Ammon's horn (tissue), 1 donor: ENCODE measurements around the gene LRRC41.
A peak's percentile ranks its signal among the peaks of the same experiment; 100 is the strongest.
"Not testable (repeated sequence)": the region's sequence is repeated elsewhere in the genome, so short reads cannot be mapped to it uniquely, and the experiment has no call there.

Experiments
- DNase-seq: peaks from one replicate; pipeline ENCODE4 v3.0.0-alpha.2; 2016; ENCODE audit warnings: low spot score

Gene LRRC41

GRCh38 chr1:46322191-46322590 is 18.8 kb upstream of the LRRC41 start:
- not testable (repeated sequence) for DNase-seq

- not testable (repeated sequence) for DNase-seq
Observed at GRCh38 chr1:46319960-46320914, 16.8 kb upstream of the LRRC41 start.

DNA sequence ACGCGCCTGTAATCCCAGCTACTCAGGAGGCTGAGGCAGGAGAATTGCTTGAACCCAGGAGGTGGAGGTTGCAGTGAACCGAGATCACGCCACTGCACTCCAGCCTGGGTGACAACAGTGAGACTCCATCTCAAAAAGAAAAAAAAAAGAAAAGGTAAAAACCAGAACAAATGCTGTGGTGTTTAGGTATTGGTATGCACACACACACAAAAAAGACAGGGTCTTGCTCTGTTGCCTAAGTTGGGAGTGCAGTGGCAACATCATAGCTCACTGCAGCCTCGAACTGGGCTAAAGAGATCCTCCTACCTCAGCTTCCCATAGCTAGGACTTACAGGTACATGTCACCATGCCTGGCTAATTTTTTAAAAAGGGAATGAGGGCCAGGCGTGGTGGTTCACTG is 15.9 kb upstream of the LRRC41 start:
- not testable (repeated sequence) for DNase-seq

GRCh38 chr1:46317323-46317722 is 13.9 kb upstream of the LRRC41 start:
- DNase-seq = no peak

- no peak for DNase-seq
Observed at GRCh38 chr1:46315669-46316403, 12.4 kb upstream of the LRRC41 start.

DNA sequence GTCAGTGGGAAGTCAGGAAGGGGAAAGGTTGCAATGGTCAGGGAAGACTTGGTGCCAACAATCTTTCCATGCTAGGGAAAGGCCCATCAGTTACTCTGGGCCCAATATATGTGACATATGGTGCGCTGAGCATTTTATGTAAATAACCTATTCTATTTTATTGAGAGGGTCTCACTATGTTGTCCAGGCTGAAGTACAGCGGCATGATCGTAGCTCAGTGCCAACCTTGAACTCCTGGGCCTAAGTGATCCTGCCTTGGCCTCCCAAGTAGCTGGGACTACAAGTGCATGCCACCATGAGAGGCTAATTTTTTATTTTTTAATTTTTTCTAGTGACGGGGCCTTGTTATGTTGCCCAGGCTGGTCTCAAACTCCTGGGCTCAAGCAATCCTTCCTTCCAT is 6.9 kb upstream of the LRRC41 start:
- no peak for DNase-seq

GRCh38 chr1:46309401-46310159 is 6.2 kb upstream of the LRRC41 start:
- DNase-seq = no peak

GRCh38 chr1:46306159-46306530 is 2.7 kb upstream of the LRRC41 start:
- no peak for DNase-seq

DNA sequence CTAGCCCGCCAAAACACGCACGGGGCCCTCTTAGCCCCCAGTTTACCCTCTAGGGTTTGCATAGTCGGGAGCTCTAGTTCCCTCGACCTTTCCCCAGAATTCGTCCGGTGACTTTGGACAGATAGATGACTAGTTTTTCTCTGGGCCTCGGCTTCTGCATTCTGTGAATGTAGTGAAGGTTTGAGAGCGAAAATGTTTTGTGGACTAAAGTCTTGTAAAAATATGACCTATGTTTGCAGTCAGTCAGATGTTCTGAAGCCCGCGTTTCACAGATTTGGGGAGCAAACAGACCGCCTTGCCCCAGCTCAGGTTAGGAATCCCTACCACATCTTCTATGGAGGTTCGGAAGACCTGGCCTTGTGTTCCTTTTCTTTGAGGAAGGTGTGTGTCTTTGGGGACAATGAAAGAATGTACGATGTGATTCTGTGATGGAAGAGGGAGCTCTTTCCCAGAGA is 483 bp upstream of the LRRC41 start:
- no peak for DNase-seq

GRCh38 chr1:46302641-46303037 is 777 bp downstream of the LRRC41 start:
- peak; percentile 27 for DNase-seq

DNA sequence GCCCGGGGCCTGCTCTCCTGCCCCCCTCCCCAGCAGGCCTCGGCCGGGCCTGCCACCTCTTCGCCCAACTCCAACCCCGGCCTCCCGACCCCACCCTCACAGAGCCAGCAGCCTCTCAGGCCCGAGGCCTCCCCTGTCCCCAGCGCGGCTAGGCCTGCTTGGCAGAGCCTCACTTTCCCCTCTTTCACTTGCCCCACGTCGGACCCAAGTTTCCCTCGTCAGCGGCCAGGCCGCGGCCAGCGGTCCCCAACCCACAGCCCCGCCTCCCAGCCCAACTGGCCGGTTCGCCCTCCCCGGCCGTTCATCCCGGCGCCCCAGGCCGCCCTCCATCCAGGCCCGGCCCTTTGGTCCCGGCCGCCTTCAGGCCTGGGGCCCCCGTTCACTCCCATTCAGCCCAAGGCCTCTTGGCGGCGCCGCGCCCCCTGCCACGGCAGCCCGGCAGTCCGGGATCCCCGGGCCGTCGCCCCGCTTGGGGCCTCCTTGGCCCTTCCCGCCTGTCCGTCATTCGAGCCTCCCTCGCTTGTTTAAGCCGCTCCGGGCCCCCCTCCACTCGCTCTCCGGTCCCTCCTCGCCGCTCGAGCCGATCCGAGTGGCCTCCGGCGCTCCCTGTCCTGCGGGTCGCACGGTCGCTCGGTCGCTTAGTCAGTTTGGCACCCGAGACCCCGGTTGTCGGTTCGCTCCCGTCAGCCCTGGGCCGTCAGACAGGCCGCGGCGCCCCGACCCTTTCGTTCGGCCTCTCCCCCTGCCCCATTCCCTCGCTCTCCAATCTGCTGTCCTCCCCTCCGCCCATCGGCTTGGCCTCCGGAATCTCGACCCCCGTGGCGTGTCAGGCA is 1.4 kb downstream of the LRRC41 start:
- peak; percentile 35 for DNase-seq

DNA sequence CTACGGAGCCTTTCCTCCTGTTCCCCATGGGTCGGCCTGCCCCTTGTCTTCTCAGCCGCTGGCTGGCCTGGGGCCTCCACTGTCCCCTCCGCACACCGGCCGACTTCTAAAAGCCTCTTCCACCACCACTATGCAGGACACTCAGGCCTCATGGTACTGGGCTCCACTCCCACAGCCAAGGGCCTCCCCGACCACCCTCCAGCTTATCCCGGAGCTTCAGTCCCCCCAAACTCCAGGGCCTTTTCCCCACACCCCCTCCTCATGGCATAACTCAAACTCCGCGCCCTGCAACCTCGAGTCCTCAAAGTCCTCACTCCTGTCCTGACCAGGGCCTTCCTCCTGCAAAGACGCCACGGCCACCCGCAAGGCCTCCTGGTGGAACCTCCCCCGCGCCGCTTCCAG is 2.0 kb downstream of the LRRC41 start:
- peak; percentile 27 for DNase-seq

DNA sequence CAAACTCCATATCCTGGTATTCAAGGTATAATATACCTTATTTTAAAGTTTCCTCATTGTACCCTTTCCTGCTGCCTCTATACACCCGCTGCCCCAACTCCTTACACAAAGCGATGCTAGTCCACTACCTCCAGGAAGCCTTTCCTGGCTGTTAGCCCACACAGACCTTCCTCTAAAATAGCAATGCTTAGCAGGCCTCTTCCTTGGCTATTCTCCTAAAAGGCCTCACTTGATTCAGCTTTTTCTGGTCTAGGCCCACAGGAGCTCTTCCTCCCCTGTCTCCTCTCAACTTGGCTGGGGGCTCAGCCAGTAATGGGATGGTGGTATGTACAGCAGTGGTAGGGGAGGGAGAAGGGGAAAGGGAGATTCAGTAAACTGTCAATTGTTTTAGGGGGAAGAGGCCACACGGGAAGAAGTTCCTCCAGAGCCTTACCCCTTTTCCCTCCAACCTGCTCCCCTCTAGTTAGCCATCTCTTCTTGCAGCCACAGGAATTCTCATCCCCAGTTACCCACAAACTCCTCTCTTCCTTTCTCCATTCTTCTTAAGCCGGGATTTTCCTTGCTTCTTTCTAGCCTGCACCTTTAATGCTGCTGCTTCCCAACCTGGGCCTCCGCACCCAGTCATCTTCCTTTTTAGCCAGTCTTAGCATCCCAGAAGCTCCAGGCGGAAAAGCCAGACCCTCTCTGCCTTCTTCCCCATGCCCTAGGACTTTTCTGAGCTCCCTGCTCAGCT is 2.6 kb downstream of the LRRC41 start:
- no peak for DNase-seq

- no peak for DNase-seq
Observed at GRCh38 chr1:46298387-46298786, 5.0 kb downstream of the LRRC41 start.

DNA sequence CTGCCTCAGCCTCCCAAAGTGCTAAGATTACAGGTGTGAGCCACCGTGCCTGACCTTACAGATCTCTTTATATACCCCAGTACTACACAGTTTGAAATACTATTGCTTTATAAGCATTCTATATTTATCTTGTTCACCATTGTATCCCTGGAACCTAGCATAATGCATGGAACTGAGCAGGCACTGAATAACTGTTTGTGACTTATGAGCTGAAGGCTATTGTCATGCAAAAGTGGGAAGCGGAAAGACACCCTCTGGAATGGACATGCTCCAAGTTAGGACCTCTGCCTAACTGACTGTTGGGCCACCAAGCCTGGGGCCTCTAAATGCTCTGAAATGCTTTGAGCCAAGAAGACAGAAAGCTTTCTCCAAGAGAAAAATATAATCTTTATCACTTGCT is 8.1 kb downstream of the LRRC41 start:
- no peak for DNase-seq

DNA sequence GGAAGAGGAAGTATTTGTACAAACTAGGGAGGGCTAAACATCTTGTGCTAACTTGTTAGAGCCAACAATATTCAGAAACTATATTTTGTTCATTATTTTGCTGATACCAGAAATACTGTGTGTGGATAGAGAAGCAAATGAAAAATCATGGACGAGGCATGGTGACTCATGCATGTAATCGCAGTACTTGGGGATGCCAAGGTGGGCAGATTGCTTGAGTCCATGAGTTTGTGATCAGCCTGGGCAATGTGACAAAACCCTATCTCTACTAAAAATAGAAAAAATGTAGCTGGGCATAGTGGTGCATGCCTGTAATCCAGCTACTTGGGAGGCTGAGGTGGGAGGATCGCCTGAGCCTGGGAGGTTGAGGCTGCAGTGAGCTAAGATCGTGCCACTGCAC is 13.4 kb downstream of the LRRC41 start:
- peak; percentile 48 for DNase-seq

DNA sequence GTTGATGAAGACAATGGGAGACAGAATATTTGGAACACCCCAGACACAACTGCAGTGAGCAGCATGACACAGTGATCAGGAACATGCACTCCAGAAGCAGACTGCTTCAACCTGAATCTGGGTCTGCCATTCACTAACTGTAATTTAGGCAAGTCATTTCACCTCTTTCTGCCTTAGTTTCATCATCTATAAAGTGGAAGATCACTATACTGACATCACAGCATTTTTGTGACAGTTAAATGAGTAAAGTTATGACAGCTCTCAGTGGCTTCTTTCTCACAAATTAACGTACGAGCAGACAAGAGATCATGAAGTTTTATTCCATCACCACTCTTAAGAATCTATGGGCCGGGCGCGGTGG is 14.3 kb downstream of the LRRC41 start:
- DNase-seq = no peak

GRCh38 chr1:46288485-46289133 is 14.8 kb downstream of the LRRC41 start:
- no peak for DNase-seq

DNA sequence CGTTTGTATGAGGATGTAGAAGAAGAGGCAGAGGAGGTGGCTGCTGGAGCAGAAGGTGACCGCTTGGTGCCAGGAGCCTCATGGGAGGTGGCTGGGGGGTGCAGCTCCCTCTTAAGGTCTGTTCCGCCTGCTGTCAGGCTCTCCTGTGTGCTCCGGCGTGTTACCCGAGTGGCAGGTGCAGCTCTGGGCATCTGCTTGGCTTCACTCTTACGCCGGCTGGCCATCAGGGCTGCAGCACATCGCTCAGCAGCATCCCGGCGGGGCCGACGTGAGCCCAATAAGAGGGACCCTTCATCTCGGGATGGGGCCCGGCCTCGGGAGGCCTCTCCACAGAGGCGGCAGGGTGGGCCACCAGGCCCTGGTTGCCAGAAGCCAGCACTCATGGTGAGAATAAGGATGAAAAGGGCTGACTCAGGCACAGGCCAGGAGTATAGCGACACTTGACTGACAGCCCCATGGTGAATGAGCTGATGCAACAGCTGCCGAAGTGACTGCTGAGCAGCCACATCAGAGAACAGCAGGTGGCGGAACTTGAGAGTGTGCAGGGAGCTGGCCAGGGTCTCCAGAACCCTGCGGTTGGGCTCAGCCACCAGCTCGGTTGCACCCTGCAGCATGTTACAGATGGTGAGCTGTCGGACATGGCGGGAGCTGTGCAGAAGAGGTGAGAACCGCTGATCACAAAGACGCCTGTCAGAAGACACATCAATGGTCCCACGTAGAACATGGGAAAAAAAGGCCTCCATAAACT is 17.5 kb downstream of the LRRC41 start:
- no peak for DNase-seq
